Cardiac septum (tissue), 1 donor: ENCODE results near the gene DGKD. TPM values are rescaled to one million over a fixed set of nuclear protein-coding genes. Genes with fewer than 3 reads are reported as not detected.

Source experiments
- DNase-seq: peaks from one replicate; pipeline ENCODE4 v3.0.0-alpha.2; 2020; ENCODE audit warnings: low spot score
- intact Hi-C: fragments of 100-400 bp; cut with DNase I; formaldehyde crosslinking; loops from one replicate; pipeline ENCODE4 v1.14.0; 2022
- long read RNA-seq: library from polyadenylated mRNA; unstranded; transcript quantifications from one replicate; pipeline ENCODE4 v2.0.0, GENCODE V29; 2021
- total RNA-seq: library from RNA; stranded (reverse); fragmentation: NEBNext Ultra II Directional; extraction: Animal tissue kit (Norgen Biotek cat#: 25700); gene quantifications from one replicate; pipeline ENCODE4 v1.2.1, GENCODE V29; 2021
- donor health status: DM: no; HTN: no; CAD: no.

The DGKD gene, protein sequence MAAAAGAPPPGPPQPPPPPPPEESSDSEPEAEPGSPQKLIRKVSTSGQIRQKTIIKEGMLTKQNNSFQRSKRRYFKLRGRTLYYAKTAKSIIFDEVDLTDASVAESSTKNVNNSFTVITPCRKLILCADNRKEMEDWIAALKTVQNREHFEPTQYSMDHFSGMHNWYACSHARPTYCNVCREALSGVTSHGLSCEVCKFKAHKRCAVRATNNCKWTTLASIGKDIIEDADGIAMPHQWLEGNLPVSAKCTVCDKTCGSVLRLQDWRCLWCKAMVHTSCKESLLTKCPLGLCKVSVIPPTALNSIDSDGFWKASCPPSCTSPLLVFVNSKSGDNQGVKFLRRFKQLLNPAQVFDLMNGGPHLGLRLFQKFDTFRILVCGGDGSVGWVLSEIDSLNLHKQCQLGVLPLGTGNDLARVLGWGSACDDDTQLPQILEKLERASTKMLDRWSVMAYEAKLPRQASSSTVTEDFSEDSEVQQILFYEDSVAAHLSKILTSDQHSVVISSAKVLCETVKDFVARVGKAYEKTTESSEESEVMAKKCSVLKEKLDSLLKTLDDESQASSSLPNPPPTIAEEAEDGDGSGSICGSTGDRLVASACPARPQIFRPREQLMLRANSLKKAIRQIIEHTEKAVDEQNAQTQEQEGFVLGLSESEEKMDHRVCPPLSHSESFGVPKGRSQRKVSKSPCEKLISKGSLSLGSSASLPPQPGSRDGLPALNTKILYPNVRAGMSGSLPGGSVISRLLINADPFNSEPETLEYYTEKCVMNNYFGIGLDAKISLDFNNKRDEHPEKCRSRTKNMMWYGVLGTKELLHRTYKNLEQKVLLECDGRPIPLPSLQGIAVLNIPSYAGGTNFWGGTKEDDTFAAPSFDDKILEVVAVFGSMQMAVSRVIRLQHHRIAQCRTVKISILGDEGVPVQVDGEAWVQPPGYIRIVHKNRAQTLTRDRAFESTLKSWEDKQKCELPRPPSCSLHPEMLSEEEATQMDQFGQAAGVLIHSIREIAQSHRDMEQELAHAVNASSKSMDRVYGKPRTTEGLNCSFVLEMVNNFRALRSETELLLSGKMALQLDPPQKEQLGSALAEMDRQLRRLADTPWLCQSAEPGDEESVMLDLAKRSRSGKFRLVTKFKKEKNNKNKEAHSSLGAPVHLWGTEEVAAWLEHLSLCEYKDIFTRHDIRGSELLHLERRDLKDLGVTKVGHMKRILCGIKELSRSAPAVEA
- 100 TPM for total RNA-seq
- long read RNA-seq, full-length matches to known transcripts = 6 of 155 reads
- long read RNA-seq, partial matches to known transcripts = 50 of 155 reads
- long read RNA-seq, other reads (novel, unspliced or antisense) = 99 of 155 reads

DNA sequence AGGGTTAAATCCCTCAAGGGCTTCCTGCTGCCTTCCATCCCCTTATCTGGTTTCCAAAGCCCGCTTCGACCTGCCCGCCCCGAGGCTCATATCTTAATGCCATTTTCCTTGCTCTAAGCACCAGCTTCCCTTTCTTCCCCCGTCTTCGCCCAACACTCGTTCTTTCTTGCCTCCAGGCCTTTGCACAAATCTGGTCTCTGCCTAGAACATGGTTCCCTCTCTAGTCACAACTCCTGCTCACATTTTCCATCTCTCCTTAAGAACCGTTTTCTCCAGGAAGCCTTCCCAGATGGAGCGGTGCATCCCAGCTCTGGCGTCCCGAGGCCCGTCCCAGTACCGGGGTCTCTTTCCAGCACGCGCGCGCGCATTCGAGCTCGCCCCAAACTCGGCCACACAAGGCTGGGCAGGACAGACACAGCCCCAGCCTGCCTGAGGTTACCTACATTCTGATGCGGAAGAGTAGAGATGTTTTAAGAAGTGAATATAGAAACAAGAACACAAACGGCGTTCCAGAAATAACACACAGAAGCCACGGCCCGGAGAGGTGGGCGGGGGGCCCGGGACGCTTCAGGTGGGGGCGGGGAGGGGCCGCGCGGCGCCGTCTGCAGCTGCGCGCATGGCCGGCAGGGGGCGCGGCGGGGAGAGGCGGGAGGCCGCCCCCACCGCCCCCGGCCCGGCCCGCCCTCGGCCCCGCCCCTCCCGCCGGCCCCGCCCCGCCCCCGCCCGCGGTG is at the start of gene DGKD:
Gene DGKD, plus strand, starts transcription at position 726 of the 731 bp plus-strand sequence. CDS start 25 bp downstream, outside the sequence.
- intact Hi-C loops = loop anchor here (2.0 kb wide), 2 partner anchors 33 to 89 kb away; no protein-coding TSS in a partner anchor
- peak; percentile 83 for DNase-seq

DNA sequence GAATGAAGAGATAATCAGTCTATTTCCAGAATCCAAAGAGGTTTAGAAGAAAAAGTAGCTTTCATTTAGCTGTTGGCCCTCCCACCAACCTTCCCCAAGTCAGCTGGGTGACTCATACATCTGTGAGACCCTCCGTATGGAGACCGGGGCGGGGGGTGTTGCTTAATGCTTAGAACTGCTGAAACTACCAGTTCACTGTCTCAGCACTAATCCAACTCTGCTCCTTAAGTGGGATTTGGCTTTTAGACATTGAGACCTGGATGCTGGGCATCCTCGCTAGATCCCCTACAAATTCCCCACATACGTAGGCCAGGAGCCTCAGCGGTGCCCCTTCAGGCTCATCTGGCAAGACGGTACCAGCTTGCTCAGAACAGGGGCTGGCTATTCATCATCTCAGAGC is 46.7 kb upstream of the DGKD start, which contains the start of gene SAG:
Gene SAG, plus strand, starts transcription at position 252 of the 400 bp plus-strand sequence. CDS start 1,374 bp downstream, outside the sequence.
- intact Hi-C loops = no loop called here
- no peak for DNase-seq

DNA sequence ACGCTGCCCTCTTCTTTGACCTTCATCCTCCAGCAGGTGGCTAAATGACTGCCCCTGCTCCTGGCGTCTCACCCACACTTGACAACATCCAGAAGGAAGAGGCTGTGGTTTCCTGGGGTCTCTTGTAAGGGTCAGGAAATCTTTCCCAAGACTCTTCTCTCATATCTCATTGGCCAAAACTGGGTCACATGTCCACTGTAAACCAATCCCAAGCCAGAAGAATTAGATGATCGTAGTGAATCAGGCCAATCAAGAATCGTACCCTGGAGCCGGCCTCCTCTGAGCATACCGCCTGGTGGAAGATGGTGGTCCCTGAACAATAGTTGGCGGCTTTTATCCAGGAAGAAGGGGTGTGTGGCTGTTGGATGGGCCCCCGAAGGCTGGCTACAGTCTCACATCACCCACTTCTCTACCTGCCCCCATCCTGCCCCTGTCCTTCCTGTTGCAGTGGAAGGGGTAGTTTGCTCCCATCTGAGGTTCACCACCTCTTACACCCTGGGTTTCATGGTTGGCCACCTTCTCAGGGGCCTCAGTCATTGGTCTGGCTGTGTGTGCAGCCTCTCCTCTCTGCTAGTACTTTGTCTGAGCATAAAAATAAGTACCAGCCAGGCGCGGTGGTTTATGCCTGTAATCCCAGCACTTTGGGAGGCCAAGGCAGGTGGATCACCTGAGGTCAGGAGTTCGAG is 42.9 kb upstream of the DGKD start:
- intact Hi-C loops = no loop called here
- no peak for DNase-seq

GRCh38 chr2:233312874-233313273 is 41.4 kb upstream of the DGKD start:
- intact Hi-C loops = no loop called here
- no peak for DNase-seq

- DNase-seq = no peak
- intact Hi-C loops = no loop called here
These were observed 39.9 kb upstream of the DGKD start for GRCh38 chr2:233314180-233314925.

DNA sequence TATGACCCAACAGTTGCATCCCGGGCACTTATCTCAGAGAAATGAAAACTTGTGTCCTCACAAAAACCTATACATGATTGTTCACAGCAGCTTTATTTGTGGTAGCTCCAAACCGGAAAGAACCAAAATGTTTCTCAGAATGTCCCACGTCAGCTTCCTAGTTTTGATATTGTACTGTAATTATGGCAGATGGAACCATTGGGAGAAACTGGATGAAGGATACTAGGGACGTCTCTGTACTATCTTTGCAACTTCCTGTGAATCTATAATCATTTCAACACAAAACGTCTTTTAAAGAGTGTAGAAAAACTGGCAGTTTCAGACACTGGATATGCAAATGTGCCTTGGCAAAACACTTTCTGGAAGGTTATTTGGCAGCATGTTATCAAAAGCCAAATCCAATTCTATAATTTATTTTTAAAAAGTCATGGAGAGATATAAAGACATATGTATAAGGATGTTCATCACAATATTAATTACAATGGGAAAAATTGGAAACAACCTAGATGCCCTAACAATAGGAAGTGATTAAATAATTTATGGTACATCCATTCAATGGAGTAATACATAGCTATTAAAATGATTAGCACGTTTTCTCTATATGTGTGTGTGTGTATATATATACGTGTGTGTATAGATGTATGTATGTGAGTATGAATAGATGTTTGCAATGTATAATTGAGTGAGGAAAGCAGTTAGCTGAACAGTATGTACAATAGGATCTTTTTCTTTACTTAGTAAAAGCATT is 36.9 kb upstream of the DGKD start:
- intact Hi-C loops = no loop called here

DNA sequence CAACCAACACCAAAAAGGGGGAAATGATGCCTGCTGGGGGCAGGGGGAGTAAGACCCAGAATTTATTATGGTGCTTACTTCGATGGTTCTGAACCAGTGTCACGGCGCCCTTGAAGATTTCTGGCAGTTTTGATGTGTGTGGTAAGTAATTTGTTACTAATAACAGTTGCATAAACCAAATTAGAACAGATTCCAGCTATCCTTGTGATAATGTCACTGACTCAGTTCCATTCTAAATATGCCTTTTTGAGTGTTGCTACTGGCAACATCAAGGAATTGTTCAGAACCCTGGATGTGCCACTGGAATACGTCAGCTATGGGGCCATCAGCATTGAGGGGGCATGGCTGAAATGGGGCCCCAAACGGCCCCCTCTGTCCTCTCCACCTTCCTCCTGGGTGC is 35.0 kb upstream of the DGKD start:
- intact Hi-C loops = no loop called here

More for the DNA sequence above, 36.9 kb upstream of the DGKD start:
- no peak for DNase-seq

DNA sequence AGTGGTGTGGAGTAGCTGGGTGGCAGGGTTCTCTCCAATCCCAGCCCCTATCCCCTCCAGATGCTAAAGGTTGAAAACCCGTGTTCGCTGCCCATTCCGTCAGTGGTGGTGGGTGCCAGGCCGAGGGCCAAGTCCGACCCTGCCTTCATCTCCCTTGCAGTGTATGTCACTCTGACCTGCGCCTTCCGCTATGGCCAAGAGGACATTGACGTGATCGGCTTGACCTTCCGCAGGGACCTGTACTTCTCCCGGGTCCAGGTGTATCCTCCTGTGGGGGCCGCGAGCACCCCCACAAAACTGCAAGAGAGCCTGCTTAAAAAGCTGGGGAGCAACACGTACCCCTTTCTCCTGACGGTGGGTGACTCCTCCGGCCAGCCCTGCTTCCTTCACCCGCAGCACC is 33.8 kb upstream of the DGKD start:
- intact Hi-C loops = no loop called here
- DNase-seq = no peak

More for the DNA sequence above, 35.0 kb upstream of the DGKD start:
- DNase-seq = no peak

GRCh38 chr2:233321166-233321565 is 33.1 kb upstream of the DGKD start:
- no peak for DNase-seq
- intact Hi-C loops = no loop called here

DNA sequence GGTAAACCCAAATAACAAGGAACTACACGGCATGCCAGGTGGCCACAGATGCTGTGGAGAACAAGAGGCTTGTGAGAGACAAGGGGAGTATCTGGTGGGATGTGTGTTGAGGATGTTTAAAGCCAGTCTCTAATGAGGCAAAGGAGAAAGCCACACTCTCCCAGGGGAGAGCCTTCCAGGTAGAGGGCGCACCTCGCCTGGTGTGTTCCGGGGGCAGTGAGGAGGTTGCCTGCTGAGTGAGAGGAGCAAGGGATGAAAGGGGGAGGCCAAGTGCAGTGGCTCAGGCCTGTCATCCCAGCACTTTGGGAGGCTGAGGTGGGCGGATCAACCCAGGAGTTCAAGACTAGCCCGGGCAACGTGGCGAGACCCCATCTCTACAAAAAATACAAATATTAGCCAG is 30.4 kb upstream of the DGKD start:
- intact Hi-C loops = no loop called here

DNA sequence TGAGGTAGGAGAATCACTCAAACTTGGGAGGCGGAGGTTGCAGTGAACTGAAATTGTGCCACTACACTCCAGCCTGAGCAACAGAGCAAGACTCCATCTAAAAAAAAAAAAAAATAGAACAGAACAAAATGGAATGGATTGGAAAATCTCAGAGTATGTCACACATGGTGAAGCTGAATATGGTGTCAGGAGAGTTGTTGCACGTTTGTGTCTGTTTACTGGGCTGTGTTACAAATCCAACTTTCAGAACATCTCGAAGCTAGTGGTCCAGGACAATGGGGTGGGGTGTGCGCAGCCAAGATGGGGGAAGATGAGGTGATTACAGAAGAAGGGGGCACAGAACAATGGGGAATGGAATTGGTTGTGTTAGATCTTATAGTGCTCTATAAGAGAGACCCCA is 29.0 kb upstream of the DGKD start:
- intact Hi-C loops = no loop called here

More for the DNA sequence above, 30.4 kb upstream of the DGKD start:
- no peak for DNase-seq

DNA sequence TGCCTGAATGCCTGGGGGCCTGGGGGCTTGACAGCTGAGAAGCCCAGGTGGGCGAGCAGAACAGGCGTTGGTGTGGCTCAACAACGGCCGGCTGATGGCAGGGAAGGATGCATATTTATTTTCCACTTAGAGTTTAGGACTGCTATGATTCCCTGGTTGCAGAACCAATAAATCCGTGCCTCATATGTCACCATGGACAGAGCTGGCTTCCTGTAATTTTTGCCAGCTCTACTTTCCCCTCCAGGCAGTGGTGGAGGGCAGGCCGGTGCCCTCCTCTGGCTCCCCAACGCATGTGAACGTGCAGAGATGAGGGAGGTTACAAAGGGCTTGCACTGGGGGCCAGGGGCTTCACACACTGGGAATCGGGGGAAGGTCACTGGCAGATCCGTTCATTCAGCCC is 28.5 kb upstream of the DGKD start:
- intact Hi-C loops = no loop called here
- DNase-seq = no peak

More for the DNA sequence above, 29.0 kb upstream of the DGKD start:
- DNase-seq = no peak

DNA sequence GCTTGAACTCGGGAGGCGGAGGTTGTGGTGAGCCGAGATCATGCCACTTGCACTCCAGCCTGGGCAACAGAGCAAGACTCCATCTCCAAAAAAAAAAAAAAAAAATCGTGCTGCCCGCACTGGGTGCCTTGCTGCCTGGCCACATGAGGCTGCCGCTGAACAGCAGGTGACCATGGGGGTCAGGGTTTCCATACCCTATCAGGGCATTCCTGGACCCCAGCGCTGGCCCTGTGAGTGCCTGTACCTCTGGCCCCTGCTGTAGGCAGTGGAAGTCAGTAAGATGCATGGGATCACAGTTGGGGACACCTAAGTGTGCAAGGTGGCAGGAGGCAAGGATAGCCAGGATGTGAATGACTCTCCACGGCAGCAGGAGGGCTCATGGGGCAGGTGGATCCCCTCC is 27.8 kb upstream of the DGKD start:
- no peak for DNase-seq
- intact Hi-C loops = no loop called here

- no peak for DNase-seq
- intact Hi-C loops = no loop called here
These were observed 25.4 kb upstream of the DGKD start for GRCh38 chr2:233328922-233329321.

- DNase-seq = no peak
- intact Hi-C loops = no loop called here
These were observed 24.7 kb upstream of the DGKD start for GRCh38 chr2:233329489-233330135.

- DNase-seq = peak; percentile 93
- intact Hi-C loops = no loop called here
These were observed 22.8 kb upstream of the DGKD start for GRCh38 chr2:233331536-233331935.
